GM21786 (cell line): ENCODE data around the gene HACD4.
"Not testable (repeated sequence)": the region's sequence is repeated elsewhere in the genome, so short reads cannot be mapped to it uniquely, and the experiment has no call there.

Experiments used
- ATAC-seq: cut with Tn5 transposase; IDR thresholded peaks from one replicate; pipeline ENCODE4 v1.9.1; 2021; ENCODE audit not compliant: unreplicated experiment

HACD4 gene

GRCh38 chr9:20973246-20973947 is 58.0 kb downstream of the HACD4 start:
- ATAC-seq: not testable (repeated sequence)

GRCh38 chr9:20972684-20973083 is 58.8 kb downstream of the HACD4 start:
- no peak for ATAC-seq

- no peak for ATAC-seq
These were observed 68.8 kb downstream of the HACD4 start for GRCh38 chr9:20962536-20963225.

GRCh38 chr9:20950707-20951106 is 80.7 kb downstream of the HACD4 start:
- ATAC-seq: no peak
